Gastroesophageal sphincter (tissue), 3 donors: ENCODE measurements around the gene DERA.

Experiments
- EP300 ChIP-seq: sonication (generic); formaldehyde crosslinking; IDR thresholded peaks from one replicate; pipeline ENCODE4 v1.6.1; 2017; ENCODE audit warnings: antibody characterized with exemption, mild to moderate bottlenecking
- POLR2A ChIP-seq, 2 donors: fragments of 450-650 bp; IDR thresholded peaks; one replicate each; pipeline ENCODE4 v1.6.1; 2017; ENCODE audit warnings: antibody characterized with exemption in 2 of 2, mild to moderate bottlenecking in 2 of 2, moderate library complexity in 1 of 2
- TF ChIP-seq, protein P1 (sequence below), 4 experiments: fragments of 200-600 bp in 2 of 4; fragments of 450-650 bp in 2 of 4; sonication (generic) in 1 of 4; IDR thresholded peaks; one replicate each; pipeline ENCODE4 v1.5.1; 2017 to 2019; ENCODE audit warnings: antibody characterized with exemption in 4 of 4, mild to moderate bottlenecking in 2 of 4, moderate library complexity in 2 of 4

- TF ChIP-seq POLR2A (IDR thresholded peaks at IDR 0.05) (no peak), EP300 (no peak)
- TF ChIP-seq, protein P1, sequence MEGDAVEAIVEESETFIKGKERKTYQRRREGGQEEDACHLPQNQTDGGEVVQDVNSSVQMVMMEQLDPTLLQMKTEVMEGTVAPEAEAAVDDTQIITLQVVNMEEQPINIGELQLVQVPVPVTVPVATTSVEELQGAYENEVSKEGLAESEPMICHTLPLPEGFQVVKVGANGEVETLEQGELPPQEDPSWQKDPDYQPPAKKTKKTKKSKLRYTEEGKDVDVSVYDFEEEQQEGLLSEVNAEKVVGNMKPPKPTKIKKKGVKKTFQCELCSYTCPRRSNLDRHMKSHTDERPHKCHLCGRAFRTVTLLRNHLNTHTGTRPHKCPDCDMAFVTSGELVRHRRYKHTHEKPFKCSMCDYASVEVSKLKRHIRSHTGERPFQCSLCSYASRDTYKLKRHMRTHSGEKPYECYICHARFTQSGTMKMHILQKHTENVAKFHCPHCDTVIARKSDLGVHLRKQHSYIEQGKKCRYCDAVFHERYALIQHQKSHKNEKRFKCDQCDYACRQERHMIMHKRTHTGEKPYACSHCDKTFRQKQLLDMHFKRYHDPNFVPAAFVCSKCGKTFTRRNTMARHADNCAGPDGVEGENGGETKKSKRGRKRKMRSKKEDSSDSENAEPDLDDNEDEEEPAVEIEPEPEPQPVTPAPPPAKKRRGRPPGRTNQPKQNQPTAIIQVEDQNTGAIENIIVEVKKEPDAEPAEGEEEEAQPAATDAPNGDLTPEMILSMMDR (IDR thresholded peaks at IDR 0.05): no peak
Measured at GRCh38 chr12:16027002-16027401, 115.9 kb downstream of the DERA start.
